Neural cell (in vitro differentiated cells): Measurements from ENCODE around the gene LZTS2. TPM values are rescaled to one million over a fixed set of nuclear protein-coding genes. Genes with fewer than 3 reads are reported as not detected.

Experiments used
- H2AFZ ChIP-seq: fragments of 200-600, 300-800 bp; sonication (generic), shearing (Covaris generic); 2 replicates; pipeline ENCODE4 v1.6.0; 2014; ENCODE audit warnings: low read depth, mild to moderate bottlenecking, antibody characterized with exemption, low read length, moderate library complexity
- H3F3A ChIP-seq: fragments of 200-600 bp; shearing (Covaris generic); 2 replicates; pipeline ENCODE4 v1.6.1; 2016; ENCODE audit warnings: mild to moderate bottlenecking, moderate library complexity, mixed read lengths, antibody characterized with exemption, low read length; ENCODE audit not compliant: insufficient read depth, poor library complexity, severe bottlenecking
- H3K27ac ChIP-seq: fragments of 200-600, 300-800 bp; sonication (generic), shearing (Covaris generic); 2 replicates; pipeline ENCODE4 v1.5.1; 2014; ENCODE audit warnings: mild to moderate bottlenecking, low read length, moderate library complexity
- H3K27me3 ChIP-seq: fragments of 300-800, 200-600 bp; sonication (generic), shearing (Covaris generic); 2 replicates; pipeline ENCODE4 v1.6.0; 2014; ENCODE audit warnings: mild to moderate bottlenecking, low read depth, low read length, moderate library complexity; ENCODE audit not compliant: insufficient read depth
- H3K36me3 ChIP-seq: fragments of 300-800, 200-600 bp; sonication (generic), shearing (Covaris generic); 2 replicates; pipeline ENCODE4 v1.5.1; 2014; ENCODE audit warnings: mild to moderate bottlenecking, antibody characterized with exemption, low read length, moderate library complexity; ENCODE audit not compliant: insufficient read depth
- H3K4me2 ChIP-seq: fragments of 300-800, 200-600 bp; sonication (generic), shearing (Covaris generic); 2 replicates; pipeline ENCODE4 v1.6.0; 2014; ENCODE audit warnings: mild to moderate bottlenecking, low read length
- H3K4me3 ChIP-seq: fragments of 300-800, 200-600 bp; sonication (generic), shearing (Covaris generic); 2 replicates; pipeline ENCODE4 v1.5.1; 2014; ENCODE audit warnings: mild to moderate bottlenecking, low read length, moderate library complexity
- H3K79me2 ChIP-seq: fragments of 200-600 bp; shearing (Covaris generic); replicated peaks from 2 replicates; pipeline ENCODE4 v1.6.0; 2014; ENCODE audit warnings: mild to moderate bottlenecking, low read length, moderate library complexity; ENCODE audit not compliant: insufficient read depth
- H3K9ac ChIP-seq: fragments of 300-800, 200-600 bp; sonication (generic), shearing (Covaris generic); 2 replicates; pipeline ENCODE4 v1.6.1; 2016; ENCODE audit warnings: mild to moderate bottlenecking, low read length, mixed read lengths
- H3K9me2 ChIP-seq: fragments of 200-600 bp; shearing (Covaris generic); 2 replicates; pipeline ENCODE4 v1.6.1; 2016; ENCODE audit warnings: mild to moderate bottlenecking, low read length, mixed read lengths; ENCODE audit not compliant: insufficient read depth
- H3K9me3 ChIP-seq: fragments of 200-600, 300-800 bp; sonication (generic), shearing (Covaris generic); 2 replicates; pipeline ENCODE4 v1.6.1; 2016; ENCODE audit warnings: mild to moderate bottlenecking, mixed run types, low read length, moderate library complexity, mixed read lengths
- H4K20me1 ChIP-seq: fragments of 200-600 bp; shearing (Covaris generic); 2 replicates; pipeline ENCODE4 v1.6.1; 2016; ENCODE audit warnings: mild to moderate bottlenecking, mixed run types; ENCODE audit not compliant: insufficient read depth
- EP300 ChIP-seq: fragments of 450-650 bp; conservative IDR thresholded peaks from 2 replicates; pipeline ENCODE4 v1.6.1; 2014; ENCODE audit warnings: antibody characterized with exemption, mild to moderate bottlenecking, moderate library complexity; ENCODE audit not compliant: poor library complexity, severe bottlenecking
- EZH2 ChIP-seq: fragments of 200-600, 300-800 bp; shearing (Covaris generic), sonication (generic); IDR thresholded peaks from 2 replicates; pipeline ENCODE4 v1.6.1; 2014; ENCODE audit warnings: antibody characterized with exemption, low read length, borderline replicate concordance, mild to moderate bottlenecking; ENCODE audit not compliant: insufficient read depth, poor library complexity, severe bottlenecking
- MXI1 ChIP-seq: fragments of 450-650 bp; conservative IDR thresholded peaks from 2 replicates; pipeline ENCODE4 v1.6.1; 2014; ENCODE audit warnings: antibody characterized with exemption, mild to moderate bottlenecking; ENCODE audit not compliant: poor library complexity, severe bottlenecking
- POLR2AphosphoS5 ChIP-seq: IDR thresholded peaks from 2 replicates; pipeline ENCODE4 v1.6.1; 2012
- RAD21 ChIP-seq: fragments of 450-650 bp; conservative IDR thresholded peaks from 2 replicates; pipeline ENCODE4 v1.6.1; 2014; ENCODE audit warnings: antibody characterized with exemption, mild to moderate bottlenecking, moderate library complexity
- SMC3 ChIP-seq: fragments of 450-650 bp; conservative IDR thresholded peaks from 2 replicates; pipeline ENCODE4 v1.6.1; 2014; ENCODE audit warnings: antibody characterized with exemption, mild to moderate bottlenecking, moderate library complexity; ENCODE audit not compliant: poor library complexity
- TAF1 ChIP-seq: IDR thresholded peaks from 2 replicates; pipeline ENCODE4 v1.6.1; 2012; ENCODE audit warnings: low read depth
- polyA plus RNA-seq: library from polyadenylated mRNA; depleted of rRNA; stranded (reverse); fragments of >200 nt; gene quantifications from 2 replicates; pipeline ENCODE4 v1.2.3, GENCODE V29; 2014
- TF ChIP-seq, protein P1 (sequence below): fragments of 450-650 bp; IDR thresholded peaks from 2 replicates; pipeline ENCODE4 v1.5.1; 2014; ENCODE audit warnings: antibody characterized with exemption, mild to moderate bottlenecking, moderate library complexity; ENCODE audit not compliant: poor library complexity, severe bottlenecking
- TF ChIP-seq, protein P2 (sequence below): IDR thresholded peaks from 2 replicates; pipeline ENCODE4 v1.6.1; 2012; ENCODE audit warnings: borderline replicate concordance

The LZTS2 gene
- polyA plus RNA-seq, 1 donor from 2014 or later: 40.1 TPM

DNA sequence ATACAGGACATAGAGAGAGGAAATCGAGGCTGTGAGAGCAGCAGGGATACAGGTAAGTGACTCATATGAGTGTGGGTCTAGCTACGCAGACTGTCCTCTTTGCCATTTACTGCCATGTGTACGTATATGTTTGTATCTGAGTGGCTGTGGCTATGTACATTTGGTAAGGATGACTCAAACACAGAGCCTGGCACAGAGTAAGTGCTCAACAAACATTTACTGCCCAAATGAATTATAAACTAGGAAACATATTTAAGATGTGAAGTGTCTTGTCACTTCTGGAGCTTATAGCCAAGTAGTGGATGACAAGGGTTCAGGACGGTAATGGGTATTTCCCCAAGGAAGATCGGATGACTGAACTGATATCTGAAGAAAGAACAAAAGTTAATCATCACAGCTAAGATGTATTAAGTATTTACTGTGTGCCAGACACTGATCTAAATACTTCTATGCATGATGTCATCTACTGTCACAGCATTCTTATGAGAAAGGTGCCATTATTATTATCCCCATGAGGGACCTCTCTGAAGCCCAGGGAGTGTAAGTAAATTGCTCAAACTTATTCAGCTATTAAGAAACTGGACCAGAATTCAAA, 18.3 kb upstream of the LZTS2 start:
- Histone ChIP-seq H3K9me2 (no peaks in the 10 kb centered on the region), H3K27me3 (no peaks in the 10 kb centered on the region), H4K20me1 (no peaks in the 10 kb centered on the region), H3K79me2 (peaks cover 6% of the 10 kb centered on the region), H3K27ac (no peak overlapping the region), H3K9me3 (no peaks in the 10 kb centered on the region), H3K36me3 (no peaks in the 10 kb centered on the region), H3K4me3 (no peak overlapping the region), H3F3A (no peaks in the 10 kb centered on the region), H3K4me2 (no peak overlapping the region), H2AFZ (no peak overlapping the region), H3K9ac (no peak overlapping the region)
- TF ChIP-seq MXI1: no peak
- no peak for TF ChIP-seq POLR2AphosphoS5
- TF ChIP-seq TAF1: no peak
- TF ChIP-seq, protein P1, sequence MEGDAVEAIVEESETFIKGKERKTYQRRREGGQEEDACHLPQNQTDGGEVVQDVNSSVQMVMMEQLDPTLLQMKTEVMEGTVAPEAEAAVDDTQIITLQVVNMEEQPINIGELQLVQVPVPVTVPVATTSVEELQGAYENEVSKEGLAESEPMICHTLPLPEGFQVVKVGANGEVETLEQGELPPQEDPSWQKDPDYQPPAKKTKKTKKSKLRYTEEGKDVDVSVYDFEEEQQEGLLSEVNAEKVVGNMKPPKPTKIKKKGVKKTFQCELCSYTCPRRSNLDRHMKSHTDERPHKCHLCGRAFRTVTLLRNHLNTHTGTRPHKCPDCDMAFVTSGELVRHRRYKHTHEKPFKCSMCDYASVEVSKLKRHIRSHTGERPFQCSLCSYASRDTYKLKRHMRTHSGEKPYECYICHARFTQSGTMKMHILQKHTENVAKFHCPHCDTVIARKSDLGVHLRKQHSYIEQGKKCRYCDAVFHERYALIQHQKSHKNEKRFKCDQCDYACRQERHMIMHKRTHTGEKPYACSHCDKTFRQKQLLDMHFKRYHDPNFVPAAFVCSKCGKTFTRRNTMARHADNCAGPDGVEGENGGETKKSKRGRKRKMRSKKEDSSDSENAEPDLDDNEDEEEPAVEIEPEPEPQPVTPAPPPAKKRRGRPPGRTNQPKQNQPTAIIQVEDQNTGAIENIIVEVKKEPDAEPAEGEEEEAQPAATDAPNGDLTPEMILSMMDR: no peak
- TF ChIP-seq, protein P2, sequence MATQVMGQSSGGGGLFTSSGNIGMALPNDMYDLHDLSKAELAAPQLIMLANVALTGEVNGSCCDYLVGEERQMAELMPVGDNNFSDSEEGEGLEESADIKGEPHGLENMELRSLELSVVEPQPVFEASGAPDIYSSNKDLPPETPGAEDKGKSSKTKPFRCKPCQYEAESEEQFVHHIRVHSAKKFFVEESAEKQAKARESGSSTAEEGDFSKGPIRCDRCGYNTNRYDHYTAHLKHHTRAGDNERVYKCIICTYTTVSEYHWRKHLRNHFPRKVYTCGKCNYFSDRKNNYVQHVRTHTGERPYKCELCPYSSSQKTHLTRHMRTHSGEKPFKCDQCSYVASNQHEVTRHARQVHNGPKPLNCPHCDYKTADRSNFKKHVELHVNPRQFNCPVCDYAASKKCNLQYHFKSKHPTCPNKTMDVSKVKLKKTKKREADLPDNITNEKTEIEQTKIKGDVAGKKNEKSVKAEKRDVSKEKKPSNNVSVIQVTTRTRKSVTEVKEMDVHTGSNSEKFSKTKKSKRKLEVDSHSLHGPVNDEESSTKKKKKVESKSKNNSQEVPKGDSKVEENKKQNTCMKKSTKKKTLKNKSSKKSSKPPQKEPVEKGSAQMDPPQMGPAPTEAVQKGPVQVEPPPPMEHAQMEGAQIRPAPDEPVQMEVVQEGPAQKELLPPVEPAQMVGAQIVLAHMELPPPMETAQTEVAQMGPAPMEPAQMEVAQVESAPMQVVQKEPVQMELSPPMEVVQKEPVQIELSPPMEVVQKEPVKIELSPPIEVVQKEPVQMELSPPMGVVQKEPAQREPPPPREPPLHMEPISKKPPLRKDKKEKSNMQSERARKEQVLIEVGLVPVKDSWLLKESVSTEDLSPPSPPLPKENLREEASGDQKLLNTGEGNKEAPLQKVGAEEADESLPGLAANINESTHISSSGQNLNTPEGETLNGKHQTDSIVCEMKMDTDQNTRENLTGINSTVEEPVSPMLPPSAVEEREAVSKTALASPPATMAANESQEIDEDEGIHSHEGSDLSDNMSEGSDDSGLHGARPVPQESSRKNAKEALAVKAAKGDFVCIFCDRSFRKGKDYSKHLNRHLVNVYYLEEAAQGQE: no peak
- TF ChIP-seq EP300: no peak
- no peak for TF ChIP-seq RAD21
- TF ChIP-seq SMC3: no peak
- no peak for TF ChIP-seq EZH2

DNA sequence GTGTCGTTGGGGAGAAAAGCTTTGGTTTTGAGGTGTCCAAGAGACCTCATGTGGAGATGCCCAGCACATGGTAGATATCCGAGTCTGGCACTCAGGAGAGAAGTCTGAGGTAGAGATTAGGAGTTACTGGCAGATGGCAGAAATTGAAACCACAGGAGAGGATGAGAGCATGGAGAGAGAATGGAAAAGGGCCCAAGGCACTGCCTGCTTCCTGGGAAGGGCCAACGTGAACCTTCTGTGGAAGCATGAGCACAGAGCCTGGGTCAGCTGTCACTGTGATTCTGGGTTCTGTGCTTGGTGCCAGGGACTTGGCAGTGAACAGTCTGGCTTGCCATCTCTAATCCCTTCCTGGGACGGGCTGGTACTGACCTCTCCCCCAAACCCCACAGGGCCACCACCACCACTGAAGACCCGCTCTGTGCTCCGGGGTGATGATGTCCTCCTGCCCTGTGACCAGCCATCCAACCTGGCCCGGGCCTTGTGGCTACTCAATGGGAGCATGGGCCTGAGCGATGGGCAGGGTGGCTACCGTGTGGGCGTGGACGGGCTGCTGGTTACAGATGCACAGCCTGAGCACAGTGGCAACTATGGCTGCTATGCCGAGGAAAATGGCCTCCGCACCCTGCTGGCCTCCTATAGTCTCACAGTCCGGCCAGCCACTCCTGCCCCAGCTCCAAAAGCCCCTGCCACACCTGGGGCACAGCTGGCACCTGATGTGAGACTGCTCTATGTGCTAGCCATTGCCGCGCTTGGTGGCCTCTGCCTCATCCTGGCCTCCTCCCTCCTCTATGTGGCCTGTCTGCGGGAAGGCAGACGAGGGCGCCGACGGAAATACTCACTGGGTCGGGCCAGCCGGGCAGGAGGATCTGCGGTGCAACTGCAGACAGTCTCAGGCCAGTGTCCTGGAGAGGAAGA, 16.4 kb upstream of the LZTS2 start:
- no peak overlapping the region for H3K27ac ChIP-seq
- H3K36me3 ChIP-seq: no peaks in the 10 kb centered on the region
- H3K4me3 ChIP-seq: no peak overlapping the region

More for the DNA sequence above, 16.4 kb upstream of the LZTS2 start:
- H4K20me1 ChIP-seq: no peaks in the 10 kb centered on the region
- H3K9ac ChIP-seq: no peak overlapping the region
- H3K4me2 ChIP-seq: no peak overlapping the region
- no peaks in the 10 kb centered on the region for H3K9me2 ChIP-seq
- peaks cover 12% of the 10 kb centered on the region for H3K79me2 ChIP-seq
- no peak overlapping the region for H2AFZ ChIP-seq
- no peak for TF ChIP-seq EZH2
- TF ChIP-seq, protein P2: no peak
- TF ChIP-seq EP300: no peak
- TF ChIP-seq RAD21: no peak
- TF ChIP-seq MXI1: no peak
- TF ChIP-seq, protein P1: no peak
- TF ChIP-seq TAF1: no peak
- TF ChIP-seq SMC3: no peak
- no peak for TF ChIP-seq POLR2AphosphoS5
- H3F3A ChIP-seq: no peaks in the 10 kb centered on the region
- no peaks in the 10 kb centered on the region for H3K9me3 ChIP-seq
- H3K27me3 ChIP-seq: no peaks in the 10 kb centered on the region
